Measurements from ENCODE around the gene STX18.
"Not testable (repeated sequence)": the region's sequence is repeated elsewhere in the genome, so short reads cannot be mapped to it uniquely, and the experiment has no call there.

Gene STX18

GRCh38 chr4:4554234-4554633, 12.4 kb upstream of the STX18 start:
- no peak for DNase-seq (ENCODE audit: low spot score)

DNA sequence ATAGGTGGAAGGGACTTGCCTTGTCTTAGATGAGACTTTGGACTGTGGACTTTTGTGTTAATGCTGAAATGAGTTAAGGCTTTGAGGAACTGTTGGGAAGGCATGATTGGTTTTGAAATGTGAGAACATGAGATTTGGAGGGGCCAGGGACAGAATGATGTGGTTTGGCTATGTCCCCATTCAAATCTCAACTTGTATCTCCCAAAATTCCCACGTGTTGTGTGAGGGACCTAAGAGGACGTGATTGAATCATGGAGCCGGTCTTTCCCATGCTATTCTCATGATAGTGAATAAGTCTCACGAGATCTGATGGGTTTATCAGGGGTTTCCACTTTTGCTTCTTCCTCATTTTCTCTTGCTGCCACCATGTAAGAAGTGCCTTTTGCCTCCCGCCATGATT, 10.2 kb upstream of the STX18 start:
- not testable (repeated sequence) for DNase-seq (ENCODE audit: low spot score)

DNA sequence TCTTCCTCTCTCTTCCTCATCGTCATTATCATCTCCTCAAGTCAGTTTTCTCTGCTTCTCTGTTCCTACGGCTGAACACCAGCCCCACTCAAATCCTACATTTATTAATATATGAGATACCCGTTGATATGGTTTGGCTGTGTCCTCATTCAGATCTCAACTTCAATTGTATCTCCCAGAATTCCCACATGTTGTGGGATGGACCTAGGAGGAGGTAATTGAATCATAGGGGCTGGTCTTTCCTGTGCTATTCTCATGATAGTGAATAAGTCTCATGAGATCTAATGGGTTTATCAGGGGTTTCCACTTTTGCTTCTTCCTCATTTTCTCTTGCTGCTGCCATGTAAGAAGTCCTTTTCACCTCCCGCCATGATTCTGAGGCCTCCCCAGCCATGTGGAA, 8.3 kb upstream of the STX18 start:
- DNase-seq (ENCODE audit: low spot score), result not testable (repeated sequence)

GRCh38 chr4:4549534-4549933, 7.7 kb upstream of the STX18 start:
- DNase-seq (ENCODE audit: low spot score), result no peak

DNA sequence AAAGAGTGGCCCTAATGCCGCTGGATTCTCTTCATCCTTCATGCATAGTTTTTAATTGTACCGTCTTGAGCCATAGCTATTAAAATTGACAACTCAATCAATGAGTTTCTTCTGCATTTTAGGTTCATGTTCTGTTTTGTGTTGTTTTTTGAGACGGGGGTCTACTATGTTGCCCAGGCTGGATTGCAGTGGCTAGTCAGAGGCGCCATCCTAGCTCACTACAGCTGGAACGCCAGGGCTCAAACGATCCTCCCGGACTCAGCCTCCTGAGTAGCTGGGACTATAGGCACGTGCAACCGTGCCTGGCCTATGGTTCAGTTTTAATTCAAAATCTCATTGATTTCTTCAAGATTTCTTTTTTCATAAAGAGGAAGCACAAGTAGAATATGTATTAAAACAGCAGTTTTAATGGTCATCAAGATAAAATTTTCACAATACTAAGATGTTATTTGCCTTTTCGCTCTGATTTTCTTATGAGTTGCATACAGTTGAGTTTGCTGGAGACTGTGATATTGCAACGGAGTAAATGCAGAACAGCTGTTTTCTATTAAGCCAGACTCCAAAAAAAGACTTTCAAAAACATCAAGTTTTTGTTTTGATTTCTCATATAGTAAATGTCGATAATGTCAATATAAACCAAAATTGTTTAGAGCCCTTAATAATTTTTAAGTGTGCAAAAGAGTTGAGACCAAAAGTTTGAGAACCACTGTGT, 1.1 kb upstream of the STX18 start:
- peak; percentile 15 for DNase-seq (ENCODE audit: low spot score)

DNA sequence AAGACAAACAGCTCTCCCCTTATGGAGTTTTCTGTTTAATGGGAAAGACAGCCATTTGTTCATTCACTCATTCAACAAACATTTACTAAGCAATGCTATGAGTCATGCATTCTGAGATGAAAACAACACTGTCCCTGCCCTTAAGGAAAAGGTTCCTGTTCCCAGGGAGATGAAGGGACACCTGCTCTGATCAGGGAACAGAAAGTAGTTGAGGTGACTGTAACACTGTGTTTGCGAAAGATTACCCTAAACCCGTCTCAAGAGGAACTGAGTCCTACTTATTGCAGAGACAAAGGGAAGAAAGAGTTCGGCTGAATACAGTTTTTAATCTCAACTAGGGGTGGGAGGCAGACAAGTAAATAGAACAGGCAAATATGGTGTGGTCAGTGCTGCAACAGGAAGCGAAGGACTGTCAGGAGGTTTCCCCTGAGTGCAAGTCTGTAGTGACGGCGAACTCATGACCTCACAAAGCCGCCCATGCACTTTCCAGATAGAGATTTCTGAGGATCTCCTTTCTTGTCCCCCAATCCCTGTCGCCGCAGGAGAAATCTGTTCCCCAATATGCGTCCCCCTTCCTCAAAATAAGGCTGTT, 712 bp downstream of the STX18 start:
- peak; percentile 82 for DNase-seq (ENCODE audit: low spot score)

DNA sequence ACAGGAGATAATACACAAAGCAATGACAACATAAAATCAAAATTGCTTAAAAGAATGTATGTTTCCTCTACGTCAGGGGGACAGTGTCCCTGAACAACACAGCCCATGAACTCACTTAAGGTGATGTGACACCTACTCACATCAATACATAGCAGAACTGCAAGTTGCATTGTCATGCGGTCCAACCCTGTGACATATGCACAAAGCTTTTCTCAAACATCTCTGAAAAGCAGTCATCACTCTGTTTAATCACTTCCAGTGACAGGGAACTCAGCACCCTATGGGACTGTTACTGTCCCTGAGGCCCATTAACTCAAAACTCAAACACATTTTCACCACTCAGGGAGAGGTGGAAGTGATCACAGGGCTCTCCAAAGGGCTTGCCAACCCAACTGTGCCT, 2.4 kb downstream of the STX18 start:
- peak; percentile 18 for DNase-seq (ENCODE audit: low spot score)

DNA sequence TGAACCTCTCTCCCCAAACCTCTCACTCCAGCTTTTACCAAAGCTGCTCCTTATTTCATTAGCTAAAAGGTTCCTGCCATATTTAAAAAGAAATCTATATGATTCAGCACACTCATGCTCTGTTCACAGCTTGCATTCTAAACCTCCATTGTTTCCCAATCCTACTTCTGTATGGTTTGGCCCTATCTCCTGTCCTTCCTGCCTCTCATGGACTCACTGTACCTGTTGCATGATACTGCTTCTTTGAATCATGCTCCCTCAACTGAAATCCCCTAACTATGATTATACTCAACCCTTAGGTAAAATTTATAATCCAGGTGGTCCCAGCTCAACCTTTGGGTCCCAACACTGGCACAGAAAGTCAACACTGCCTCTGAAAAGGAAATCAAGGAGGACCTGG, 6.3 kb downstream of the STX18 start:
- no peak for DNase-seq (ENCODE audit: low spot score)

DNA sequence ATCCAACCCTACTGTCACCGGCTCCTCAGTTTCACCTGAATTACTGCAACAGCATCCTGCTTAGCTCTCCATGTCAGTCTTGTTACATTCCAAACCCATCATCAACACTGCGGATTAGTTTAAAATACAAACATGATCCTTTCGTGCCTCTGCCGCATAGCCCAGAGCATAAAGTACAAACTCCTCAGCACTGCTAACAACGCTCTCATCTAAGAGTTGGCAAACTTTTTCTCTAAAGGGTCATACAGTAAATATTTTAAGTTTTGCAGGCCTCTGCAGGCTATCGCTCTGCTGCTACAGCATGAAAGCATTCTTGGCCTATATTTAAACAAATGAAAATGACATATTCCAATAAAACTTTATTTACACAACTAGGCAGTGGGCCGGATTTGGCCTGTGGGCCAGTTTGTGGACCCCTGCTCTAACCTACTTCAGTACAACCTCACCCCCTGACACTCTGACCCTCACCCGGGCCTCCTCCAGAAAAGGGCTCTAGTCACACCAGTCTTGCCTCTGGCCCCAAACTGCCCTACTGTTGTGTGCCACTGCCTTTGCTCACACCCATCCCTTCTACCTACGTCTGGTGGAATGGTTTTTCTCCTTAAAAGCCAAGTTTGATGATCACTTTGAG, 7.2 kb downstream of the STX18 start:
- DNase-seq (ENCODE audit: low spot score), result no peak

- no peak for DNase-seq (ENCODE audit: low spot score)
Observed at GRCh38 chr4:4533461-4534169, 8.2 kb downstream of the STX18 start.

GRCh38 chr4:4532371-4533154, 9.3 kb downstream of the STX18 start:
- DNase-seq (ENCODE audit: low spot score), result no peak

- DNase-seq (ENCODE audit: low spot score), result no peak
Observed at GRCh38 chr4:4529392-4529791, 12.5 kb downstream of the STX18 start.

GRCh38 chr4:4526401-4526800, 15.4 kb downstream of the STX18 start:
- DNase-seq (ENCODE audit: low spot score), result no peak

- DNase-seq (ENCODE audit: low spot score), result peak; percentile 12
Observed at GRCh38 chr4:4524364-4524763, 17.5 kb downstream of the STX18 start.

DNA sequence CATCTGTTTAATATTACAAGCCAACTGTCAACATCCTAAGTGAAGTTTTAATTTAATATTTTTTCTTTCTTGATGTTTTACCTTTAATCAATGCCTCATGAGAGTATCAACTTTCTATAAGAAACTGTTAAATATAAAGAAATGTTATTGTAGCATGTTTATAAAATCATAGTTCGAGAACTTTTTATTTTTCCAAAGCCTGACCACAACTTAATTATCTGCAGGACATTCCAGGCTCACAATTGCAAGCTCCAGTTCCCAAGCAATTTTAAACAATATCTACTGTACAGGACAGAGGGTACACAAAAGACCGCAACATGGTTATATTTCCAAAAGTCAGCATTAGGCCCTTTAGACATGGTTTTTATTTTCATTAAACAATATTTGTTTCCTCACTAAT, 20.1 kb downstream of the STX18 start:
- DNase-seq (ENCODE audit: low spot score), result no peak

DNA sequence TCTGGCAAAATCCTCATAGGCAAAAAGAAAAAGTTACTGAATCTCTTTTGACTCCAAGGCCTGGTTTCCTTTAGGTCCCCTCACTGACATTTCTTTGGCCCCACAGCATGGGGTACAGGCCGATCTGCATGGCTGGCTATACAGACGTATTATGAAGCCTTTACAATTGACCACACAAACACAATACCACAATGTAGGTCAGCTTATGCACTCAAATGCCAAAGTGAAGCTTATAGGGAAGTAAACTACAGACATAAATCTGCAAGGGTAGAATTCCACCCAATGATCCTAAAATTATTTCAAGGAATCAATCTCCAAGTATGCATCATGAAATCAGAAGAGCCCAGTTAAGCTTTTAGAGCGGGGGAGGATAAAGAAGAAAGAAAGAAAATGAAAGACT, 20.7 kb downstream of the STX18 start:
- no peak for DNase-seq (ENCODE audit: low spot score)

- peak; percentile 48 for DNase-seq (ENCODE audit: low spot score)
Observed at GRCh38 chr4:4519297-4519894, 22.5 kb downstream of the STX18 start.

DNA sequence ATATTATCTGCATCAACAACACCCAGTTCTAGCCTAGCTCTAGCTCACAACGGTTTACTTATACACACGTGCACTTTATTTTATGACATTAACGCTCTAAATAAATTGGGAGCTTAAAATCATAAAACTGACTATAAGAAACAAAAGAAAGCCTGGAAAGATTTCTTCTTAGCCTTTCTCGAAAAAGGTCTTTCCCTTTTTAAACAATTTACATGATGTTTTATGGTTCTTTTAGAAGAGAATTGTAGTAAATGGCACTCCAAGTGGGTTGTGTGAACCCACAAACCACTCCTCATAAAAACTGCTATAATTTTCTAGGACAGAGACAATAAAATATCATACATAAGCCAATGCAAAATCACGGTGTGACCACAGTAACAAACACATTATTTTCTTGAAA, 23.1 kb downstream of the STX18 start:
- no peak for DNase-seq (ENCODE audit: low spot score)

DNA sequence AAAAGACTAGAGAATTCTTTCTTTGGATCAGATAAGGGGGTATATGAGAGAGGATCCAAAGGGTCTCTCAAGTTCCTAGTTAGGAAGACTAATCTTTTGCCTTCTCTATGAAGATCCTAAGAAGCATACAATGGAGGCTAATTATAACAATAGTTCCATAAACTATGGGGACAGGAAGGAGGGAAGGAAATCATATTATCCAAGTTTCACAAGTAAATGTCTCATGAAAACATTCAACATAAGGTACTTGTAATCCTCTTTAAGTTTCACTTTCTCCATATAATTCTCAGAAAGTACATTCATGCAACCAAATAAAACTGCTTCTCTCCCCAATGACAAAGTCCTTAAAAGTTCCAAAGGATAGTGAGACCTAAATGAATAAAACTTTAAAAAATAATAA, 27.1 kb downstream of the STX18 start:
- no peak for DNase-seq (ENCODE audit: low spot score)

DNA sequence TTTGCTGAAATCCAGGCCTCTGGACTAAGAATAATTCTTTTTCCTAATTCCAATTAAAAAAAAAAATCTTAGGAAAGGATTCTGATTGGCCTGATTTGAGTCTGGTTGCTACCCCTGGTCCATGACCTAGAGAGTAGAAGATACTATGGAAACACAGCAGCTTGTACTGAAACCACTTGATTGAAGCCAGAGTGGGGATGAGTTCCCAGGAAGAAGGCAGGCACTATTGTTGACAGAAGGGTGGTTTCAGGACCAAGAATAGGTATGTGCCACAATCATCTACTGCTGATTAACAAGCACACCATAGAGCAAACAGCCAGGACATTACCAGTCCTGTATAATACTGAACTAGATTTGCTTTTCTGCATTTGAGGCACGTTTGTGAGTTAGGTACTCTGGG, 29.6 kb downstream of the STX18 start:
- DNase-seq (ENCODE audit: low spot score), result no peak

DNA sequence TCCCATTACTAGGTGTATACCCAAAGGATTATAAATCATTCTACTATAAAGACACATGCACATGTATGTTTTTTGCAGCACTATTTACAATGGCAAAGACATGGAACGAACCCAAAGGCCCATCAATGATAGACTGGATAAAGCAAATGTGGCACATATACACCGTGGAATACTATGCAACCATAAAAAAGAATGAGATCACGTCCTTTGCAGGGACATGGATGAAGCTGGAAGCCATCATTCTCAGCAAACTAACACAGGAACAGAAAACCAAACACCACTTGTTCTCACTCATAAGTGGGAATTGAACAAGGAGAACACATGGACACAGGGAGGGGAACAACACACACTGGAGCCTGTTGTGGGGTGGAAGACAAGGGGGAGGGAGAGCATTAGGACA, 31.2 kb downstream of the STX18 start:
- not testable (repeated sequence) for DNase-seq (ENCODE audit: low spot score)

DNA sequence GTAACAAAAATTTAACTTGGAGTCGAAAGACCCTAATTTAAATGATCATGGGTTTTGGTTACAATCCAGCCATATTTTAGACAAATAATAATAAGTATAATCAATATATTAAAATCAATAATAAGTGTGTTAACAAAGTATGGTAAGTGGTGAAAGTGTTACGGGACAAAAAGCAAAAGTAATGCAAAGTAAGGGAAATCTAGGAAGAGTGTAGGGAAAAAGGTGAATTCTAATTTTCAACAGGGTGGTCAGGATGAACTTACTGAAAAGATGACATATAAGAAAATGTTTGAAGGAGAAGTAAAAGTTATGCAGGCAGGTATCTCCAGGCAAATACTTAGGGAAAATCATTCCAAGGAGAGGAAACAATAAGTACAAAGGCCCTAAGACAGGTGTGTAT, 32.3 kb downstream of the STX18 start:
- DNase-seq (ENCODE audit: low spot score), result no peak

Measured in RKO (cell line).